ENCODE results near the gene RBL2. TPM values are rescaled to one million over a fixed set of nuclear protein-coding genes. Genes with fewer than 3 reads are reported as not detected.

RBL2 gene
- total RNA-seq, 1 experiment from 2014 or later = 38.4 TPM

DNA sequence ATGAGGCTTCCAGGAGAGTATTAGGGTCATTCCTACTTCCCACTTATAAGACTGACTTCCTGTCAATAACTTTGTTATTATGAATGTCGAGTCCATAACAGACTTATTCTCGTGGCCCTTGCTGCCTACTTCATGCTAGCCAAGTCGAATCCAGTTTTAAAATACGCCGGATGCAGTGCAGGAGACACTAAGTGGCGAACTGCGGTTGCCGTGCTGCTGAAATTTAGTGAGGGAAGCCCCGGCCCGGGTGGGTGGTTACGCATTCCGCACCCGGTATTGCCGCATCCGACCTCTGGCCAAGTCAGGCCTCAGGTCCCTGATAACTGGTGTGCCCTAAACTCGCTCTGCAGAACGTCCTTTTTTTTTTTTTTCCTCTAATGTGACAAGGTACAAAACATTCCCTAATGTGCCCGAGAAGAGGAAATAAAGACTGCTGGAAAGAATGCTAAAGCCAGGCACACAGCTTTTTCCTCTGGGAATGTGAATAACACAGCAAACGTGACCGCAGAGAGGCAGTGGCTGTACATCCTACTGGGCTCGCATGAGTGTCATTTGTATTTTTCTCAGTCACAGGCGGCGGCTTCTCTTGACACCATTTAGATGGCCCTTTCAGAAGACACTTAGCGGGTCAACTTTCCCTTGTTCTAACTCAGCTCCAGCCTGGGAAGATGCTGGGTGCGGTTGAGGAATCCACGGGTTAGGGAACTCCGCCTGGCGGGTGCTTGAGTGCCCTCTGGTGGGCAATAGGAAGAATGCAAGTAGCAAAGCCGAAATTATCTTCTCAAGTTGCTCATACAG is 75.8 kb downstream of the RBL2 start:
- H3K4me3 Mint-ChIP-seq = no peak overlapping the region
- peak; percentile 89 for ATAC-seq
- H3K27me3 Mint-ChIP-seq (ENCODE audit: low read depth) = no peaks in the 10 kb centered on the region
- H3K4me1 Mint-ChIP-seq = peaks cover 11% of the 10 kb centered on the region
- peak; percentile 57 for DNase-seq (ENCODE audit: low spot score)
- H3K27ac Mint-ChIP-seq = no peak overlapping the region
- peaks cover 25% of the 10 kb centered on the region for H3K9me3 Mint-ChIP-seq
- H3K36me3 Mint-ChIP-seq = peaks cover 8% of the 10 kb centered on the region
- CTCF ChIA-PET = interaction anchor here (0.6 to 1.6 kb wide), 33 partner anchors 9 to 517 kb away, joined by 3 to 11 read pairs (median 4); partner anchors contain the start of genes CHD9, FTO and RPGRIP1L
- POLR2A ChIA-PET = no interaction called here
- TF ChIP-seq ZNF263 (CRISPR knock-in tag; IDR thresholded peaks at IDR 0.05; ENCODE audit: low read depth) (no peak), GABPB1 (CRISPR knock-in tag; IDR thresholded peaks at IDR 0.05) (peak; percentile 97)
- TF ChIP-seq, protein P1, sequence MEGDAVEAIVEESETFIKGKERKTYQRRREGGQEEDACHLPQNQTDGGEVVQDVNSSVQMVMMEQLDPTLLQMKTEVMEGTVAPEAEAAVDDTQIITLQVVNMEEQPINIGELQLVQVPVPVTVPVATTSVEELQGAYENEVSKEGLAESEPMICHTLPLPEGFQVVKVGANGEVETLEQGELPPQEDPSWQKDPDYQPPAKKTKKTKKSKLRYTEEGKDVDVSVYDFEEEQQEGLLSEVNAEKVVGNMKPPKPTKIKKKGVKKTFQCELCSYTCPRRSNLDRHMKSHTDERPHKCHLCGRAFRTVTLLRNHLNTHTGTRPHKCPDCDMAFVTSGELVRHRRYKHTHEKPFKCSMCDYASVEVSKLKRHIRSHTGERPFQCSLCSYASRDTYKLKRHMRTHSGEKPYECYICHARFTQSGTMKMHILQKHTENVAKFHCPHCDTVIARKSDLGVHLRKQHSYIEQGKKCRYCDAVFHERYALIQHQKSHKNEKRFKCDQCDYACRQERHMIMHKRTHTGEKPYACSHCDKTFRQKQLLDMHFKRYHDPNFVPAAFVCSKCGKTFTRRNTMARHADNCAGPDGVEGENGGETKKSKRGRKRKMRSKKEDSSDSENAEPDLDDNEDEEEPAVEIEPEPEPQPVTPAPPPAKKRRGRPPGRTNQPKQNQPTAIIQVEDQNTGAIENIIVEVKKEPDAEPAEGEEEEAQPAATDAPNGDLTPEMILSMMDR (IDR thresholded peaks at IDR 0.05) = peak; percentile 87

DNA sequence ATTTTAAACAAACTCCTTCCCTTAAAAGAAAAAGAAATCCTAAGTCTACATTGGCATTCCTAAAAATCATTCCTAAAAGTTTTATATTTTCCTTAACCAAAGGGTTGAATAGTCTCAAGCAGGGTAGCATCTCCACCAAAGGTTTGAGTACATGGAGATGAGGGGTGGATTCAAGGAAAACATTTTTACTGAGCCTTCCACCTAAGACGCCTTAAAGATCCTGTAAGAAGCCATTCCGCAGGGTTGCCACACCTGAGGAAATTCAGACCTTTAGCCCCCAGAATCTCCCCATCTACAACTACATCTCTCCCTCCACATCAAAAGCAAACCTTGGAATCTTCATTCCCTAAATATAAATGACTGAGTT is 76.4 kb downstream of the RBL2 start:
- CTCF ChIA-PET = interaction anchor here (0.7 to 1.6 kb wide), 21 partner anchors 9 to 518 kb away, joined by 3 to 11 read pairs (median 4); partner anchors contain the start of genes FTO and RPGRIP1L
- Mint-ChIP-seq H3K27me3 (ENCODE audit: low read depth) (no peaks in the 10 kb centered on the region), H3K36me3 (peaks cover 8% of the 10 kb centered on the region), H3K27ac (no peak overlapping the region), H3K4me1 (peaks cover 9% of the 10 kb centered on the region), H3K9me3 (peaks cover 23% of the 10 kb centered on the region), H3K4me3 (no peak overlapping the region)
- ATAC-seq (0 out of 2 replicates have a peak, but pooled peaks have one; percentile 12), DNase-seq (ENCODE audit: low spot score) (no peak)
- TF ChIP-seq GRHL2 (CRISPR knock-in tag; IDR thresholded peaks at IDR 0.05; ENCODE audit: insufficient replicate concordance, severe bottlenecking) (no peak), FOXP1 (CRISPR knock-in tag; IDR thresholded peaks at IDR 0.05; ENCODE audit: borderline replicate concordance) (no peak), NFYB (CRISPR knock-in tag; conservative IDR thresholded peaks at IDR 0.05; ENCODE audit: low read depth) (no peak)
- TF ChIP-seq, protein P2, sequence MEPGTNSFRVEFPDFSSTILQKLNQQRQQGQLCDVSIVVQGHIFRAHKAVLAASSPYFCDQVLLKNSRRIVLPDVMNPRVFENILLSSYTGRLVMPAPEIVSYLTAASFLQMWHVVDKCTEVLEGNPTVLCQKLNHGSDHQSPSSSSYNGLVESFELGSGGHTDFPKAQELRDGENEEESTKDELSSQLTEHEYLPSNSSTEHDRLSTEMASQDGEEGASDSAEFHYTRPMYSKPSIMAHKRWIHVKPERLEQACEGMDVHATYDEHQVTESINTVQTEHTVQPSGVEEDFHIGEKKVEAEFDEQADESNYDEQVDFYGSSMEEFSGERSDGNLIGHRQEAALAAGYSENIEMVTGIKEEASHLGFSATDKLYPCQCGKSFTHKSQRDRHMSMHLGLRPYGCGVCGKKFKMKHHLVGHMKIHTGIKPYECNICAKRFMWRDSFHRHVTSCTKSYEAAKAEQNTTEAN (CRISPR knock-in tag; IDR thresholded peaks at IDR 0.05) = no peak
- TF ChIP-seq, protein P3, sequence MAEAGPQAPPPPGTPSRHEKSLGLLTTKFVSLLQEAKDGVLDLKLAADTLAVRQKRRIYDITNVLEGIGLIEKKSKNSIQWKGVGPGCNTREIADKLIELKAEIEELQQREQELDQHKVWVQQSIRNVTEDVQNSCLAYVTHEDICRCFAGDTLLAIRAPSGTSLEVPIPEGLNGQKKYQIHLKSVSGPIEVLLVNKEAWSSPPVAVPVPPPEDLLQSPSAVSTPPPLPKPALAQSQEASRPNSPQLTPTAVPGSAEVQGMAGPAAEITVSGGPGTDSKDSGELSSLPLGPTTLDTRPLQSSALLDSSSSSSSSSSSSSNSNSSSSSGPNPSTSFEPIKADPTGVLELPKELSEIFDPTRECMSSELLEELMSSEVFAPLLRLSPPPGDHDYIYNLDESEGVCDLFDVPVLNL (CRISPR knock-in tag; IDR thresholded peaks at IDR 0.05; ENCODE audit: borderline replicate concordance, low read depth) = no peak
- TF ChIP-seq, protein P4, sequence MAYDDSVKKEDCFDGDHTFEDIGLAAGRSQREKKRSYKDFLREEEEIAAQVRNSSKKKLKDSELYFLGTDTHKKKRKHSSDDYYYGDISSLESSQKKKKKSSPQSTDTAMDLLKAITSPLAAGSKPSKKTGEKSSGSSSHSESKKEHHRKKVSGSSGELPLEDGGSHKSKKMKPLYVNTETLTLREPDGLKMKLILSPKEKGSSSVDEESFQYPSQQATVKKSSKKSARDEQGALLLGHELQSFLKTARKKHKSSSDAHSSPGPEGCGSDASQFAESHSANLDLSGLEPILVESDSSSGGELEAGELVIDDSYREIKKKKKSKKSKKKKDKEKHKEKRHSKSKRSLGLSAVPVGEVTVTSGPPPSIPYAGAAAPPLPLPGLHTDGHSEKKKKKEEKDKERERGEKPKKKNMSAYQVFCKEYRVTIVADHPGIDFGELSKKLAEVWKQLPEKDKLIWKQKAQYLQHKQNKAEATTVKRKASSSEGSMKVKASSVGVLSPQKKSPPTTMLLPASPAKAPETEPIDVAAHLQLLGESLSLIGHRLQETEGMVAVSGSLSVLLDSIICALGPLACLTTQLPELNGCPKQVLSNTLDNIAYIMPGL (CRISPR knock-in tag; IDR thresholded peaks at IDR 0.05) = no peak
- TF ChIP-seq, protein P5, sequence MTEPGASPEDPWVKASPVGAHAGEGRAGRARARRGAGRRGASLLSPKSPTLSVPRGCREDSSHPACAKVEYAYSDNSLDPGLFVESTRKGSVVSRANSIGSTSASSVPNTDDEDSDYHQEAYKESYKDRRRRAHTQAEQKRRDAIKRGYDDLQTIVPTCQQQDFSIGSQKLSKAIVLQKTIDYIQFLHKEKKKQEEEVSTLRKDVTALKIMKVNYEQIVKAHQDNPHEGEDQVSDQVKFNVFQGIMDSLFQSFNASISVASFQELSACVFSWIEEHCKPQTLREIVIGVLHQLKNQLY (CRISPR knock-in tag; IDR thresholded peaks at IDR 0.05) = no peak
- TF ChIP-seq, protein P6, sequence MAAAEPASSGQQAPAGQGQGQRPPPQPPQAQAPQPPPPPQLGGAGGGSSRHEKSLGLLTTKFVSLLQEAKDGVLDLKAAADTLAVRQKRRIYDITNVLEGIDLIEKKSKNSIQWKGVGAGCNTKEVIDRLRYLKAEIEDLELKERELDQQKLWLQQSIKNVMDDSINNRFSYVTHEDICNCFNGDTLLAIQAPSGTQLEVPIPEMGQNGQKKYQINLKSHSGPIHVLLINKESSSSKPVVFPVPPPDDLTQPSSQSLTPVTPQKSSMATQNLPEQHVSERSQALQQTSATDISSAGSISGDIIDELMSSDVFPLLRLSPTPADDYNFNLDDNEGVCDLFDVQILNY (CRISPR knock-in tag; IDR thresholded peaks at IDR 0.05) = no peak
- POLR2A ChIA-PET = no interaction called here

DNA sequence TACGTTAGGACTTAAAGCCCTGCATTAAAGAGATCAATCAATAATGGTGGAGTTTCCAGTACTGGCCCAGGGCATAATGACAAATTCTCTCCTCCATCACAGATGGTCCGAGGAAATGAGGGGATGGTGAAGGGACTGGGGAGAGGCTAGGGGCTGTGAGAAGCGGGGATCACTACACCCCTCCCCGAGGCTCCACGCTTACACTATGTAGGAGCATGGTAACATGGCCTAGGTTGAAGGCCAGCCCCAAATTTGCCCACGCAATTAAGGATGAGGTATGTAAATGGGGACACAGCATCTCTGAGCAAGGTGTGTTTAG is 76.8 kb downstream of the RBL2 start:
- no peak for DNase-seq (ENCODE audit: low spot score)
- H3K4me1 Mint-ChIP-seq = peaks cover 9% of the 10 kb centered on the region
- no peaks in the 10 kb centered on the region for H3K27me3 Mint-ChIP-seq (ENCODE audit: low read depth)
- POLR2A ChIA-PET = no interaction called here
- H3K27ac Mint-ChIP-seq = no peak overlapping the region
- H3K36me3 Mint-ChIP-seq = peaks cover 8% of the 10 kb centered on the region
- ATAC-seq = no peak
- CTCF ChIA-PET = interaction anchor here (1.6 kb wide), 1 partner anchor 16 kb away, joined by 11 read pairs; no protein-coding TSS in a partner anchor
- H3K4me3 Mint-ChIP-seq = no peak overlapping the region
- H3K9me3 Mint-ChIP-seq = peaks cover 26% of the 10 kb centered on the region
- TF ChIP-seq TP53 (CRISPR knock-in tag; IDR thresholded peaks at IDR 0.05) (no peak), ZNF423 (CRISPR knock-in tag; IDR thresholded peaks at IDR 0.05) (no peak), RELA (CRISPR knock-in tag; IDR thresholded peaks at IDR 0.05; ENCODE audit: borderline replicate concordance) (no peak), ZNF317 (CRISPR knock-in tag; IDR thresholded peaks at IDR 0.05; ENCODE audit: borderline replicate concordance, low read depth) (no peak), EMX1 (CRISPR knock-in tag; IDR thresholded peaks at IDR 0.05) (no peak), ZNF263 (CRISPR knock-in tag; IDR thresholded peaks at IDR 0.05; ENCODE audit: low read depth) (no peak), OVOL2 (CRISPR knock-in tag; IDR thresholded peaks at IDR 0.05; ENCODE audit: borderline replicate concordance) (no peak), JUN (CRISPR knock-in tag; IDR thresholded peaks at IDR 0.05) (no peak), SP1 (CRISPR knock-in tag; conservative IDR thresholded peaks at IDR 0.05) (no peak)
- TF ChIP-seq, protein P7, sequence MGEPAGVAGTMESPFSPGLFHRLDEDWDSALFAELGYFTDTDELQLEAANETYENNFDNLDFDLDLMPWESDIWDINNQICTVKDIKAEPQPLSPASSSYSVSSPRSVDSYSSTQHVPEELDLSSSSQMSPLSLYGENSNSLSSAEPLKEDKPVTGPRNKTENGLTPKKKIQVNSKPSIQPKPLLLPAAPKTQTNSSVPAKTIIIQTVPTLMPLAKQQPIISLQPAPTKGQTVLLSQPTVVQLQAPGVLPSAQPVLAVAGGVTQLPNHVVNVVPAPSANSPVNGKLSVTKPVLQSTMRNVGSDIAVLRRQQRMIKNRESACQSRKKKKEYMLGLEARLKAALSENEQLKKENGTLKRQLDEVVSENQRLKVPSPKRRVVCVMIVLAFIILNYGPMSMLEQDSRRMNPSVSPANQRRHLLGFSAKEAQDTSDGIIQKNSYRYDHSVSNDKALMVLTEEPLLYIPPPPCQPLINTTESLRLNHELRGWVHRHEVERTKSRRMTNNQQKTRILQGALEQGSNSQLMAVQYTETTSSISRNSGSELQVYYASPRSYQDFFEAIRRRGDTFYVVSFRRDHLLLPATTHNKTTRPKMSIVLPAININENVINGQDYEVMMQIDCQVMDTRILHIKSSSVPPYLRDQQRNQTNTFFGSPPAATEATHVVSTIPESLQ (CRISPR knock-in tag; IDR thresholded peaks at IDR 0.05) = no peak
